ENCODE measurements around the gene GALNT1. TPM values are rescaled to one million over a fixed set of nuclear protein-coding genes. Genes with fewer than 3 reads are reported as not detected.

Gene GALNT1
- total RNA-seq, 6 donors from 2014 or later, result 15.0 to 70.9 (median 38.3) TPM

DNA sequence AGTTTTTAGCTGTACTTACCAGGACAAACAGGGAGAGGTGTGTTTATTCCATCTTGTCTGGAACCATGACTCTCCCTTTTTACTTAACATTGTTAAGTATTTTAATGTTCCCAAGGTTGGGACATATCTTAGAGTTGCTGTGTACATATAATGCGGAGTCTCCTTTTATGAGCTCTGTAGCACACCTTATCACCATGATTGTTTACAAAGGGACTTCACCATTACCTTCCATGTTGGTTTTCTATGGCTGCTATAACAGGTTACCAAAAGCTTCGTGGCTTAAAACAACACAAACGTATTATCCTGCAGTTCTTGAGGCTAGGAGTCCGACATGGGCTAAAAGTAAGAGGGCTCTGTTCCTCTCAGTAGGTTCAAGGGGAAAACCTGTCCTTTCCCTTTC, 164.3 kb downstream of the GALNT1 start:
- no peak overlapping the region for H3K4me3 ChIP-seq
- H3K9me3 ChIP-seq, result no peaks in the 10 kb centered on the region
- H3K36me3 ChIP-seq, result no peaks in the 10 kb centered on the region
- 80 to 83% methylated on average over 4 of the region's 4 CpGs for WGBS, 2 donors
- no peak overlapping the region for H3K27ac ChIP-seq
- DNase-seq, result no peak
- no peak for ATAC-seq (ENCODE audit: low FRiP score in 2 of 2)
- no peak for TF ChIP-seq EP300 (IDR thresholded peaks at IDR 0.05)
- TF ChIP-seq POLR2A (IDR thresholded peaks at IDR 0.05), result no peak
- no peak for TF ChIP-seq POLR2AphosphoS5 (IDR thresholded peaks at IDR 0.05)
- TF ChIP-seq, protein P1, sequence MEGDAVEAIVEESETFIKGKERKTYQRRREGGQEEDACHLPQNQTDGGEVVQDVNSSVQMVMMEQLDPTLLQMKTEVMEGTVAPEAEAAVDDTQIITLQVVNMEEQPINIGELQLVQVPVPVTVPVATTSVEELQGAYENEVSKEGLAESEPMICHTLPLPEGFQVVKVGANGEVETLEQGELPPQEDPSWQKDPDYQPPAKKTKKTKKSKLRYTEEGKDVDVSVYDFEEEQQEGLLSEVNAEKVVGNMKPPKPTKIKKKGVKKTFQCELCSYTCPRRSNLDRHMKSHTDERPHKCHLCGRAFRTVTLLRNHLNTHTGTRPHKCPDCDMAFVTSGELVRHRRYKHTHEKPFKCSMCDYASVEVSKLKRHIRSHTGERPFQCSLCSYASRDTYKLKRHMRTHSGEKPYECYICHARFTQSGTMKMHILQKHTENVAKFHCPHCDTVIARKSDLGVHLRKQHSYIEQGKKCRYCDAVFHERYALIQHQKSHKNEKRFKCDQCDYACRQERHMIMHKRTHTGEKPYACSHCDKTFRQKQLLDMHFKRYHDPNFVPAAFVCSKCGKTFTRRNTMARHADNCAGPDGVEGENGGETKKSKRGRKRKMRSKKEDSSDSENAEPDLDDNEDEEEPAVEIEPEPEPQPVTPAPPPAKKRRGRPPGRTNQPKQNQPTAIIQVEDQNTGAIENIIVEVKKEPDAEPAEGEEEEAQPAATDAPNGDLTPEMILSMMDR (IDR thresholded peaks at IDR 0.05), result no peak
- no peaks in the 10 kb centered on the region for H3K4me1 ChIP-seq
- no peaks in the 10 kb centered on the region for H3K27me3 ChIP-seq

DNA sequence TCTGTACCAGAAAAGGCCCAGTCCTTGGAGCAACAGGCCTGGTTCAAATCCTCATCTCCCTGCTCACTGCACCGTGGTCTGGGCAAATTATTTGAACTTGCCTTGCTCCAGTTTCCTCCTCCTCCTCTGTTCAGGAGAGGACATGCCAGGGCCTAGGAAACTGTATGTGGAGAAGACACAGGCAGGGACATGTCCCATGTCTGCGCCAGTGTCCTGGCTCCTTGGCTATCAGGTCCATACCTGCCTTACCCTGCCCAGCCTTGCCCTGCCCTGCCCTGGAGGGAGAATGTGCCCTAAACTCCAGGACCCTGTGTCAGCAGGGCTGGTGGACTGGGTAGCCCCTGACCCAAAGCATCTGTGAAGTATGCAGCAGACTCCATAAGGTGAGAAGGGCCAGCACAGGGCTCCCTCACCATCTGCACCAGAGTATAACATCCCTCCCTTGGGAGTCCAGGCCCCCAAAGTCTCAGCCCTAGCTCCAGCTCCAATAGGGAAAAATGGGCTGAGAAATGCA, 165.3 kb downstream of the GALNT1 start:
- no peak for ATAC-seq (ENCODE audit: low FRiP score in 2 of 2)
- no peaks in the 10 kb centered on the region for H3K27me3 ChIP-seq
- WGBS, 2 donors, result 90% methylated on average over 2 of the region's 2 CpGs

DNA sequence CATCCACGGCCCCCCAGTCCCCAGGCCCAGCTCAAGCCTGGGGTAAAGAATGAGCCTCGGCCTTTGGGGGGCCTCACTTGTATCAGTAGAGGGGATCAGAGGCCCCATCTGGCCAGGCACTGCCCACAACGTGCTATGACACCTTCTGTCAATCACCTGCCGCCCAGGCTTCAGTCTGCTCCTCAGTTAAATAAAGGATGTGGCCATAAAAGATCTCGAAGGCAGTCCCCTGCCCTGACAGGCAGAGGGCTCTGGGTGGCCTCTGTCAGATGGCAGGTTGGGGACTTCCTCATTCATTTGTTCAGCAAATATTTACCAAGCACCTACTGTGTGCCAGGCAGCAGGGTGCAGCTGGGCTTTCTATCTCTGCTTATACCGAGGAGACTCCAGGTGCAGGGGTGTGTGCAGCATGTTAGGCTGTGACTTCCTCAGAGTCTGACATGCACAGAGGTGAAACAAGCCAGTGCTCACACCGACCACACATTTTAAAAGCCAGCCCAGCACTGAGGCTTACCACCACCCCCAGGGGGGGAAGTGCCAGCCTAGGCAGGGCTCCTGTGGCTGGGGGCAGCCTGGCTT, 166.4 kb downstream of the GALNT1 start:
- H3K4me3 ChIP-seq, result no peak overlapping the region
- WGBS, 2 donors, result 50 to 67% methylated on average over 4 to 7 of the region's 7 CpGs
- DNase-seq (peak in 1 of 2 donors; percentile 26), ATAC-seq (ENCODE audit: low FRiP score in 2 of 2) (no peak)
- no peak overlapping the region for H3K27ac ChIP-seq
- H3K4me1 ChIP-seq, result no peaks in the 10 kb centered on the region
- H3K9me3 ChIP-seq, result no peaks in the 10 kb centered on the region
- no peaks in the 10 kb centered on the region for H3K36me3 ChIP-seq
- H3K27me3 ChIP-seq, result no peaks in the 10 kb centered on the region
- TF ChIP-seq, protein P1 (IDR thresholded peaks at IDR 0.05), result no peak
- TF ChIP-seq POLR2A (IDR thresholded peaks at IDR 0.05) (no peak), EP300 (IDR thresholded peaks at IDR 0.05) (no peak), POLR2AphosphoS5 (IDR thresholded peaks at IDR 0.05) (no peak)

More for the DNA sequence above, 165.3 kb downstream of the GALNT1 start:
- no peak for DNase-seq
- Histone ChIP-seq H3K4me1 (no peaks in the 10 kb centered on the region), H3K27ac (no peak overlapping the region), H3K36me3 (no peaks in the 10 kb centered on the region), H3K4me3 (no peak overlapping the region), H3K9me3 (no peaks in the 10 kb centered on the region)
- no peak for TF ChIP-seq POLR2A (IDR thresholded peaks at IDR 0.05)
- no peak for TF ChIP-seq POLR2AphosphoS5 (IDR thresholded peaks at IDR 0.05)
- TF ChIP-seq EP300 (IDR thresholded peaks at IDR 0.05), result no peak
- TF ChIP-seq, protein P1 (IDR thresholded peaks at IDR 0.05), result no peak

DNA sequence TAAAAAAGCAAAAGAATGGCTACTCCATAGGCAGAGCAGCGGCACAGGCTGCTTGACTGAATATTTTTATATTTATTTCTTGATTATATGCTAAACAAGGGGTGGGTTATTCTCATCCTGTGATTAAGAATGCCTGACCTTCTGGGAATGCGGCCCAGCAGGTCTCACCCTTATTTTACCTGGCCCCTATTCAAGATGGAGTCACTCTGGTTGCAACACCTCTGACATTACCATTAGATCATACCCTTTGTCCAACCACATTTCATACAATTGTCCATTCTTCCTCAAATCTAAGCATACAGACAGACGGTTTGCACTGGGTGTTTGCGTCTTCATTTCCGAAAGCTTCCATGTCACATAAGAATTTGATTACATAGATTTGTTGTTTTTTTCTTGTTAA, 168.2 kb downstream of the GALNT1 start:
- Histone ChIP-seq H3K27me3 (no peaks in the 10 kb centered on the region), H3K9me3 (no peaks in the 10 kb centered on the region), H3K36me3 (no peaks in the 10 kb centered on the region), H3K27ac (no peak overlapping the region), H3K4me1 (no peaks in the 10 kb centered on the region), H3K4me3 (no peak overlapping the region)
- DNase-seq (no peak), ATAC-seq (ENCODE audit: low FRiP score in 2 of 2) (no peak)
- TF ChIP-seq POLR2AphosphoS5 (IDR thresholded peaks at IDR 0.05), result no peak
- no peak for TF ChIP-seq EP300 (IDR thresholded peaks at IDR 0.05)
- no peak for TF ChIP-seq POLR2A (IDR thresholded peaks at IDR 0.05)
- TF ChIP-seq, protein P1 (IDR thresholded peaks at IDR 0.05), result no peak
- WGBS, 2 donors, result 77 to 84% methylated on average over 5 of the region's 5 CpGs

DNA sequence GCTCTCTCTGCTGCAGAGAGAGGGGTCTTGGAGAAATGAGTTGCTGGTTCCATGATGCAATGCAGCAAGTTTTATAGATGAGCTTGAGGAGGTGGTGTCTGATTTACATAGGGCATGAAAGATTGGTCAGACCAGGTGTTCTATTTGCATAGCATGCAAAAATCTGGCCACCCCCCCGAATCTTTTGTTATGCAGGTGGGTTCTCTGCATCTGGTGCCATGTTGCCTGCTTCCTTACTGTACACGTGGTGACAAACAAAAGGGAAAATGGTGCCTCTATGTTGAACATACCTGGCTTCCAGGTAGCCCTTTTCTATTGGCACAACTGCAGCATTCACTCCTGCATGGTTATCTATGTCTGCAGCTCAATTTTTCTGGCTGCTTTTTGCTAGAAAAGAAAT, 169.4 kb downstream of the GALNT1 start:
- no peak for ATAC-seq (ENCODE audit: low FRiP score in 2 of 2)

More for the DNA sequence above, 169.4 kb downstream of the GALNT1 start:
- WGBS, 2 donors, result 49 to 85% methylated on average over 2 of the region's 2 CpGs
- Histone ChIP-seq H3K9me3 (no peaks in the 10 kb centered on the region), H3K27ac (no peak overlapping the region), H3K36me3 (no peaks in the 10 kb centered on the region), H3K4me1 (no peaks in the 10 kb centered on the region), H3K27me3 (no peaks in the 10 kb centered on the region), H3K4me3 (no peak overlapping the region)
- TF ChIP-seq, protein P1 (IDR thresholded peaks at IDR 0.05), result no peak
- TF ChIP-seq POLR2A (IDR thresholded peaks at IDR 0.05), result no peak
- DNase-seq, result no peak

Measured in upper lobe of left lung (tissue), 6 donors.